IPS-15b (cell line): ENCODE measurements around the gene NLK.
"Not testable (repeated sequence)": the region's sequence is repeated elsewhere in the genome, so short reads cannot be mapped to it uniquely, and the experiment has no call there.

ENCODE experiments used
- H3K27me3 ChIP-seq: one replicate; pipeline ENCODE4 v1.6.1; 2013; ENCODE audit warnings: low read length; ENCODE audit not compliant: control insufficient read depth, insufficient read depth
- H3K36me3 ChIP-seq: one replicate; pipeline ENCODE4 v1.6.1; 2013; ENCODE audit warnings: low read length; ENCODE audit not compliant: control insufficient read depth, insufficient read depth
- H3K4me1 ChIP-seq: one replicate; pipeline ENCODE4 v1.6.1; 2013; ENCODE audit warnings: mild to moderate bottlenecking, low read length; ENCODE audit not compliant: control insufficient read depth, insufficient read depth
- H3K4me3 ChIP-seq: one replicate; pipeline ENCODE4 v1.5.1; 2013; ENCODE audit warnings: low read depth, low read length
- H3K9ac ChIP-seq: one replicate; pipeline ENCODE4 v1.6.1; 2013; ENCODE audit warnings: low read depth, mild to moderate bottlenecking, low read length
- H3K9me3 ChIP-seq: one replicate; pipeline ENCODE4 v1.6.1; 2013; ENCODE audit warnings: mild to moderate bottlenecking, low read length; ENCODE audit not compliant: control insufficient read depth, insufficient read depth

NLK gene

DNA sequence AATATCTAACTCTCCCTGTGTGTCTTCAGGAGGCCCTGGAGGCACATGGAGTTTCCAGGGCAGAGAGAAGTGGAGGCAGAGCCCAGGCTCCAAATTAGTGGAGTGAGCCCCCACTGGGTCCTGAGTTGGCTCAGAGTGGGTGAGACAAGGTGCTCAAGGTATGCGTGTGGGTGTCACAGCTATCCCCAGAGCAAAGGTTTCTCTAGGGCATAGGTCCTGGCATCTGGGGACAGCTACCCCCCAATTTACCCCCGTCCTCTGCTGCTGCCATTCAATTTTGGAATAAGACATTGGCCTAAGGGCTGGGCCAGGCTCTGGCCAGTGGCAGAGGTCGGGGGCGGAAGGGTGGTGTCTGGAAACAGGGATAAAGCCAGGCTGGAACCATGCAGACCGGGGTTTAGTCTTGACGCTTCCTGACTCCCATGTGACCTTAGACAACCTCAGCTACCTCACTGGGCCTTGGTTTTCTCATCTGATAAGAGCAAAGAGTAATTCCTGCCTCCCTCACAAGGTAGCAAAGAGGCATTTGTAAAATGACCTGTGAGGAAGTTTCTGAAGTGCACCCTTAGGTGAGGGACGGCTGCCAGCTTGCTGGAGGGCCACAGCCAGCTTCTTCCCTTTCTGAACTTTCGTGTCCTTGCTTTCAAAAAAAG is 198.3 kb downstream of the NLK start:
- Histone ChIP-seq H3K4me1 (no peaks in the 10 kb centered on the region), H3K27me3 (no peaks in the 10 kb centered on the region), H3K36me3 (no peaks in the 10 kb centered on the region), H3K9ac (no peak overlapping the region), H3K9me3 (no peaks in the 10 kb centered on the region), H3K4me3 (no peak overlapping the region)

DNA sequence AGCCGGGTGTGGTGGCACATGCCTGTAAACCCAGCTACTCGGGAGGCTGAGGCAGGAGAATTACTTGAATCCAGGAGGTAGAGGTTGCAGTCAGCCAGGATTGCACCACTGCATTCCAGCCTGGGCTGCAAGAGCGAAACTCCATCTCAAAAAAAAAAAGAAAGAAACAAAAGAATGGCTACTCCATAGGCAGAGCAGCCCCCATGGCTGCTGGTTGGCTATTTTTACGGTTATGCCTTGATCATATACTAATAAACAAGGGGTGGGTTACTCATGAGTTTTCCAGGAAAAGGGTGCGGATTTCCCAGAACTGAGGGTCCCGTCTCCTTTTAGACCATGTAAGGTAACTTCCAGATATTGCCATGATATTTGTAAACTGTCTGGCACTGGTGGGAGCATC is 200.3 kb downstream of the NLK start:
- Histone ChIP-seq H3K9ac (no peak overlapping the region), H3K36me3 (no peaks in the 10 kb centered on the region), H3K27me3 (no peaks in the 10 kb centered on the region), H3K4me3 (no peak overlapping the region), H3K4me1 (no peaks in the 10 kb centered on the region), H3K9me3 (no peaks in the 10 kb centered on the region)

DNA sequence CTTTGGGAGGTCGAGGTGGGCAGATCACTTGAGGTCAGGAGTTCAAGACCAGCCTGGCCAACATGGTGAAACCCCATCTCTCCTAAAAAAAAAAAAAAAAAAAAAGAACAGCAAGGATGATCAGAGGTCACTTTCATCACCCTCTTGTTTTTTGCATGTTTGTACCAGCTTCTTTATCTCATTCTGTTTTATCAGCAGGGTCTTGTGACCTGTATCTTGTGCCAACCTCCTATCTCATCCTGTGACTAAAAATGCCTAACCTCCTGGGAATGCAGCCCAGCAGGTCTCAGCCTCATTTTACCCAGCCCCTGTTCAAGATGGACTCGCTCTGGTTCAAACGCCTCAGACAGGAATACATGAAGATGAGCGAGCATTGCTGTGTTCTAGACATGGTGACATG is 200.8 kb downstream of the NLK start:
- H3K9ac ChIP-seq, H3K9me3 ChIP-seq, H3K4me3 ChIP-seq, H3K4me1 ChIP-seq, H3K36me3 ChIP-seq, H3K27me3 ChIP-seq: not testable (repeated sequence)

DNA sequence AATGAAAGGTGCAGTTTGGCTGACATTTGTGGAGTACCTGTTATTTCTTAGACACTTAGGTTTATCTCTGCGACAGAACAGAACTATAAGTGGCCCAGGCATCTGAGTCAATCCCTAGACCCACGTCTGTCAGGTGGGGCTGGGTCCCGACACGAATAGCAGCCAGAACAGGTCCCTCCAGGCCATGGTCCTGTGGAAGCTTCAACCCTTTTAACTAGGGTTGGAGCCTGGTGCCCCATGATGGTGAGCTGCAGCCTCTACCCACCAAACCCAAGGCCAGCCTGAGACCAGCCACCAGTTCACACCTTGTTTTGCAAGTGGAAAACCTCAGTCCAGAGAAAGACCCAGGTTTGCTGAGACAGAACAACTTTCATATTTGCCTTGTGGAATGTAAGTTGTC is 202.0 kb downstream of the NLK start:
- peaks cover 3% of the 10 kb centered on the region for H3K4me1 ChIP-seq
- H3K9ac ChIP-seq = no peak overlapping the region
- H3K27me3 ChIP-seq = no peaks in the 10 kb centered on the region
- no peak overlapping the region for H3K4me3 ChIP-seq
- no peaks in the 10 kb centered on the region for H3K9me3 ChIP-seq
- H3K36me3 ChIP-seq = no peaks in the 10 kb centered on the region
